ENCODE measurements around the gene TBKBP1. TPM values are rescaled to one million over a fixed set of nuclear protein-coding genes. Genes with fewer than 3 reads are reported as not detected.
A peak's percentile ranks its signal among the peaks of the same experiment; 100 is the strongest.

TBKBP1 gene
- polyA plus RNA-seq, 3 donors: 0.22 to 7.7 (median 0.45) TPM

DNA sequence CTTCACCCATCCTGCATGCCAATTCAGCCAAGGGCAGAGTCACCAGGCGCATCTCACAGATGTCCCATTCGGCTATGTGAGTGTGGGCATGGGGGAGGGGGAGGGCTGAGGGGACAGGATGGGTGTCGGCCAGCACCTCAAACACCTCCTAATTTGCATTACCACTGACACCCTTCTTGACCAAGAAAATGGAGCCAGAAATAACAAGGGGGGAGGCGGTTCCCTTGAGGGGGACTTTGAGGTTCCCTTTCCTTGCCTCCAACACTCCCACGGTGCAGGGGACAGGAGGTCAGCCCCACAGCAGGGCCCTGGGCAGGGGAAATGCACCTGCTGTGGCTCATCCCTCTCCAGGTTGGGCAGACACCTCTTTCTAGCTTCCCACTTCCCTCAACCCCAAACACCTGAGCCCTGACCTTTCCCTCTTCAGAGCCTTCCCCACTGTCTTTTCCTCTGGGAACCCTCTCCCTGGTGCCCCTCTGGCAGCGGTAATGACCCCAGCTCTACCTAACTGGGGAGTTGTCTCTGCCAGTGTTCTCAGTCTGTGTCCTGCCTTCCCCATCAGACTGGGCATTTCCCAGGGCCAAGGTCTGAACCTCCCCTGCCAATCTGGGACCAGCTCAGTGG is 20.9 kb downstream of the TBKBP1 start:
- Mint-ChIP-seq H3K9me3 (peaks cover 0 to 1% (median 0%) of the 10 kb centered on the region in 7 donors), H3K36me3 (peaks cover 0 to 3% of the 10 kb centered on the region in 2 donors), H3K27ac (no peak overlapping the region), H3K4me1 (peaks cover 22% of the 10 kb centered on the region), H3K4me3 (no peak overlapping the region), H3K27me3 (ENCODE audit: low read depth in 3 of 3) (peaks cover 31 to 41% (median 35%) of the 10 kb centered on the region in 3 donors)
- Histone ChIP-seq H3K4me2 (replicated peaks; ENCODE audit: extremely low read depth, low read length, poor library complexity, severe bottlenecking) (no peak overlapping the region), H3K27me3 (ENCODE audit: control insufficient read depth in 2 of 2, insufficient read depth in 2 of 2, low read length in 2 of 2) (peaks cover 8 to 26% of the 10 kb centered on the region in 2 donors), H3K27ac (ENCODE audit: low read depth in 1 of 2, low read length in 2 of 2) (no peak overlapping the region), H3K36me3 (replicated peaks in 1 of 2; ENCODE audit: control insufficient read depth in 1 of 2, insufficient read depth in 2 of 2, low read length in 2 of 2) (no peaks in the 10 kb centered on the region), H3K4me3 (replicated peaks in 1 of 3; ENCODE audit: low read depth in 2 of 3, low read length in 3 of 3) (no peak overlapping the region), H4K20me1 (ENCODE audit: insufficient read depth, low read length) (no peaks in the 10 kb centered on the region), H3K9ac (ENCODE audit: insufficient read depth, low read length, poor library complexity, severe bottlenecking) (no peak overlapping the region), H2AFZ (ENCODE audit: insufficient read depth, low read depth, low read length, poor library complexity, severe bottlenecking) (no peak overlapping the region), H3K9me3 (replicated peaks in 1 of 2; ENCODE audit: control insufficient read depth in 1 of 2, insufficient read depth in 1 of 2, low read length in 2 of 2) (no peaks in the 10 kb centered on the region), H3K4me1 (ENCODE audit: control insufficient read depth in 1 of 2, insufficient read depth in 2 of 2, low read length in 2 of 2) (peaks cover 5 to 19% of the 10 kb centered on the region in 2 donors), H3K79me2 (ENCODE audit: insufficient read depth, low read length) (no peaks in the 10 kb centered on the region)
- intact Hi-C loops (cut with micrococcal nuclease): no loop called here
- 62% methylated on average over 2 of the region's 6 CpGs for WGBS (ENCODE audit: insufficient coverage)
- TF ChIP-seq, protein P1, sequence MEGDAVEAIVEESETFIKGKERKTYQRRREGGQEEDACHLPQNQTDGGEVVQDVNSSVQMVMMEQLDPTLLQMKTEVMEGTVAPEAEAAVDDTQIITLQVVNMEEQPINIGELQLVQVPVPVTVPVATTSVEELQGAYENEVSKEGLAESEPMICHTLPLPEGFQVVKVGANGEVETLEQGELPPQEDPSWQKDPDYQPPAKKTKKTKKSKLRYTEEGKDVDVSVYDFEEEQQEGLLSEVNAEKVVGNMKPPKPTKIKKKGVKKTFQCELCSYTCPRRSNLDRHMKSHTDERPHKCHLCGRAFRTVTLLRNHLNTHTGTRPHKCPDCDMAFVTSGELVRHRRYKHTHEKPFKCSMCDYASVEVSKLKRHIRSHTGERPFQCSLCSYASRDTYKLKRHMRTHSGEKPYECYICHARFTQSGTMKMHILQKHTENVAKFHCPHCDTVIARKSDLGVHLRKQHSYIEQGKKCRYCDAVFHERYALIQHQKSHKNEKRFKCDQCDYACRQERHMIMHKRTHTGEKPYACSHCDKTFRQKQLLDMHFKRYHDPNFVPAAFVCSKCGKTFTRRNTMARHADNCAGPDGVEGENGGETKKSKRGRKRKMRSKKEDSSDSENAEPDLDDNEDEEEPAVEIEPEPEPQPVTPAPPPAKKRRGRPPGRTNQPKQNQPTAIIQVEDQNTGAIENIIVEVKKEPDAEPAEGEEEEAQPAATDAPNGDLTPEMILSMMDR (IDR thresholded peaks at IDR 0.05): no peak
- DNase-seq: no peak

DNA sequence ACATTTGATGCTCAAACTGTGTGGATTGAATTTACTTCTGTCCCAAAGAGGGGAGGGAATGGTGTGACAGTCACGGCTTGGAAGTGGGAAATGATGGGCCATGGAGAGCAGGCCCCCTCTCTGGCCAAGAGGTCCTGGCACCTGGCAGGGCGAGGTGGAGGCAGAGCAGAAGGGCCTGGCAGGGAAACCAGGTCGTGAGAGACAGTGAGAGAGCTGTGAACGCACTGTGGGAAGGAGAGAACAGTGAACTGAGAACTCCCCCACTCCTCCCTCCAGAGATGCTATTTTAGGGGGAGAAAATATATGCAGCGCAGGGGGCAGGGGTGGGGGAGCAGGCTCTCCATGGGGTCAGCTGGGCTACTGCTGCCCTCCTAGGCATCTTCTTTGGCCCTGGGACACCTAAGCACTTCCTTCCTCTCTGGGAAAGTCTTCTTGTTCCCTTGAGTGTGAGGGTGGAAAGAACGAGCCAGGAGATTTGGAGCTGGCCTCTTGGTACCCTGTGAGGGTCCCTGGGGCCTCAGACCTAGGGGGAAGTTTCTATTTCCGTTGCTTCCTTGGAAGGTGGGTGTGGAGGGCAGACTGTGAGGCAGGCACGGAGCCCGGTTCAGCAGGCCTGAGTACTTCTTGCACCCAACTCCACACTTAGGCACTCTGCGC is 21.8 kb downstream of the TBKBP1 start:
- Histone ChIP-seq H2AFZ (ENCODE audit: insufficient read depth, low read depth, low read length, poor library complexity, severe bottlenecking) (no peak overlapping the region), H3K79me2 (ENCODE audit: insufficient read depth, low read length) (no peaks in the 10 kb centered on the region), H3K27me3 (ENCODE audit: control insufficient read depth in 2 of 2, insufficient read depth in 2 of 2, low read length in 2 of 2) (peaks cover 15 to 35% of the 10 kb centered on the region in 2 donors), H3K9me3 (replicated peaks in 1 of 2; ENCODE audit: control insufficient read depth in 1 of 2, insufficient read depth in 1 of 2, low read length in 2 of 2) (no peaks in the 10 kb centered on the region), H3K9ac (ENCODE audit: insufficient read depth, low read length, poor library complexity, severe bottlenecking) (no peak overlapping the region), H3K4me1 (ENCODE audit: control insufficient read depth in 1 of 2, insufficient read depth in 2 of 2, low read length in 2 of 2) (peaks cover 5 to 20% of the 10 kb centered on the region in 2 donors), H3K4me3 (replicated peaks in 1 of 3; ENCODE audit: low read depth in 2 of 3, low read length in 3 of 3) (no peak overlapping the region), H3K4me2 (replicated peaks; ENCODE audit: extremely low read depth, low read length, poor library complexity, severe bottlenecking) (no peak overlapping the region), H4K20me1 (ENCODE audit: insufficient read depth, low read length) (no peaks in the 10 kb centered on the region), H3K36me3 (replicated peaks in 1 of 2; ENCODE audit: control insufficient read depth in 1 of 2, insufficient read depth in 2 of 2, low read length in 2 of 2) (no peaks in the 10 kb centered on the region), H3K27ac (ENCODE audit: low read depth in 1 of 2, low read length in 2 of 2) (no peak overlapping the region)
- TF ChIP-seq, protein P1 (IDR thresholded peaks at IDR 0.05): no peak
- Mint-ChIP-seq H3K27me3 (ENCODE audit: low read depth in 3 of 3) (peaks cover 40 to 50% (median 42%) of the 10 kb centered on the region in 3 donors), H3K27ac (peak overlapping the region in 1 of 7 donors; percentile 46), H3K4me3 (peak overlapping the region in 1 of 2 donors; percentile 24), H3K4me1 (peaks cover 27% of the 10 kb centered on the region), H3K36me3 (peaks cover 0 to under 1% of the 10 kb centered on the region in 2 donors), H3K9me3 (peaks cover 0 to 1% (median 0%) of the 10 kb centered on the region in 7 donors)
- no peak for DNase-seq
- no CpG with 5 or more reads among the region's 10 CpGs for WGBS (ENCODE audit: insufficient coverage)
- intact Hi-C loops (cut with micrococcal nuclease): no loop called here
